HepG2 (cell line): ENCODE measurements around the gene POGLUT2. TPM values are rescaled to one million over a fixed set of nuclear protein-coding genes. Genes with fewer than 3 reads are reported as not detected.

Experiments
- GATAD2A ChIP-seq: IDR thresholded peaks from 2 replicates; pipeline ENCODE4 v1.6.1; 2016
- GLI4 ChIP-seq: sonication (generic); formaldehyde crosslinking; IDR thresholded peaks from 2 replicates; pipeline ENCODE4 v1.5.1; 2020; ENCODE audit warnings: missing genetic modification reagents, mild to moderate bottlenecking, moderate library complexity, borderline replicate concordance
- KDM3A ChIP-seq: IDR thresholded peaks from 2 replicates; pipeline ENCODE4 v1.6.1; 2018; ENCODE audit warnings: low read depth, missing compliant biosample characterization
- NCOR1 ChIP-seq: fragments of 200-600 bp; sonication (generic); IDR thresholded peaks from 2 replicates; pipeline ENCODE4 v1.7.0; 2017; ENCODE audit warnings: antibody characterized with exemption, low read length, borderline replicate concordance
- TARDBP ChIP-seq: sonication (generic); formaldehyde crosslinking; IDR thresholded peaks from 2 replicates; pipeline ENCODE4 v1.8.0; 2022; ENCODE audit warnings: mild to moderate bottlenecking, missing genetic modification reagents
- ZFX ChIP-seq: sonication (generic); formaldehyde crosslinking; IDR thresholded peaks from 2 replicates; pipeline ENCODE4 v1.4.0; 2020; ENCODE audit warnings: mild to moderate bottlenecking, low read depth, missing genetic modification reagents, moderate library complexity
- ZNF496 ChIP-seq: sonication (generic); formaldehyde crosslinking; IDR thresholded peaks from 2 replicates; pipeline ENCODE4 v1.8.1; 2023; ENCODE audit warnings: mild to moderate bottlenecking, moderate library complexity, missing genetic modification reagents; ENCODE audit not compliant: insufficient replicate concordance
- ZNF816 ChIP-seq: sonication (generic); formaldehyde crosslinking; IDR thresholded peaks from 2 replicates; pipeline ENCODE4 v1.8.0; 2022; ENCODE audit warnings: missing genetic modification reagents, mild to moderate bottlenecking, borderline replicate concordance
- polyA plus RNA-seq, 8 experiments: library from polyadenylated mRNA; depleted of rRNA in 3 of 8; stranded (reverse) in 7 of 8; unstranded in 1 of 8; fragments of >200 nt; fragmentation: Illumina TruSeq in 4 of 8; extraction: Trizol in 4 of 8; gene quantifications; 2 replicates each; pipeline versions ENCODE4 v1.2.1 to v1.2.3, GENCODE V29; 2011 to 2016; ENCODE audit warnings: low read depth in 4 of 8, missing spikeins in 1 of 8, mixed read lengths in 1 of 8; ENCODE audit not compliant: insufficient read depth in 1 of 8
- total RNA-seq, 5 experiments: library from RNA; depleted of rRNA; stranded (reverse); fragments of >200 nt; fragmentation: Illumina TruSeq; extraction: Trizol; gene quantifications; 2 replicates each; pipeline ENCODE4 v1.2.3, GENCODE V29; 2016; ENCODE audit warnings: low read depth in 1 of 5
- TF ChIP-seq, protein P1 (sequence below): IDR thresholded peaks from 2 replicates; pipeline ENCODE4 v1.6.1; 2016; ENCODE audit warnings: mild to moderate bottlenecking
- TF ChIP-seq, protein P2 (sequence below): sonication (generic); formaldehyde crosslinking; IDR thresholded peaks from 2 replicates; pipeline ENCODE4 v1.8.0; 2022; ENCODE audit warnings: missing genetic modification reagents, mild to moderate bottlenecking, inconsistent platforms, borderline replicate concordance
- TF ChIP-seq, protein P3 (sequence below): IDR thresholded peaks from 2 replicates; pipeline ENCODE4 v1.6.1; 2018; ENCODE audit warnings: missing genetic modification reagents

POGLUT2 gene
- total and polyA plus RNA-seq, 2 of the 13 experiments (the other 11 are each of a cell fraction or from before 2014, with no cell fraction given), result 18.0 to 26.1 TPM

DNA sequence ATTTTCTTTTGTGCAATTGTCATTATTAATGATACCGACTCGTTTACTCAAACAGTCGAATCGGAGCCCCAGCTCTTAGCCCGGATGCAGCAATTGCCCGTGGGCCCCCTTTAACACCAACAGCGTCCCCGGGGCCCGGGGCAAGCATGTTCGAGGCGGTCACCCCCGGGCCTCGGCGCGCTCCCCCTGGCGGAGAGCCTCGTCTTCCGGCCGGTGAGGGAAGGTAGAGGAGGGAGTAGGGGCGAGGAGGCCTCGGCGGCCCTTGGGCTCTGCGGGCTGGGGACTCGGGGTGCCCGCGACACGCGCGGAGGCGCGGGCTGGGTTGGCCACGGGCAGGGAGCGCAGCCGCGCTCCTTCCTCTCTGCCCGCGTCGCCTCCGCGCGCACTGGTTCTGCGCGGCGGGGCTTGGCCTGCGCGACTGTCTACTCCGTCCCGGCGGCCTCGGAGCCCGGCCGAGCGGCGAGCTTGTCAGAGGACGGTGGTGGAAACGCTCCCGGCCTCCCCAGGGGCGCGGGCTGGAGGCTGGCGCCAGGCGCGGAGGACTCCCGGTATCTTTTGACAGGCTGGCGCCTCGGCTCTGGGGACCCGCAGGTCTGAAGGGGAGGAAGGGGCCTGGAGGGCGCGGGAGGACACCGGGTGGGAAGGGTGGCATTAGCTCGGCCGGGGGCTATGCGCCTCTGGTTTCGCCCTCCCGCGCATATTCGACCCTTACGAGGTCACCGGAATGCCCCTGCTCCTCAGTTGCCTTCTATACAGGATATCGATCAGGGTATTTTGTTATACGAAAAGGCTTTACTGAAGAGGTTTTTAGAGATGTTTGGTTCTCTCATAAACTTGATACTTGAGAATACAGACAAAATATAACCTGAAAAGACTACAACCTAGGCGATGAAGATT lies 1.6 kb upstream of the POGLUT2 start (continued):
- TF ChIP-seq, protein P1, sequence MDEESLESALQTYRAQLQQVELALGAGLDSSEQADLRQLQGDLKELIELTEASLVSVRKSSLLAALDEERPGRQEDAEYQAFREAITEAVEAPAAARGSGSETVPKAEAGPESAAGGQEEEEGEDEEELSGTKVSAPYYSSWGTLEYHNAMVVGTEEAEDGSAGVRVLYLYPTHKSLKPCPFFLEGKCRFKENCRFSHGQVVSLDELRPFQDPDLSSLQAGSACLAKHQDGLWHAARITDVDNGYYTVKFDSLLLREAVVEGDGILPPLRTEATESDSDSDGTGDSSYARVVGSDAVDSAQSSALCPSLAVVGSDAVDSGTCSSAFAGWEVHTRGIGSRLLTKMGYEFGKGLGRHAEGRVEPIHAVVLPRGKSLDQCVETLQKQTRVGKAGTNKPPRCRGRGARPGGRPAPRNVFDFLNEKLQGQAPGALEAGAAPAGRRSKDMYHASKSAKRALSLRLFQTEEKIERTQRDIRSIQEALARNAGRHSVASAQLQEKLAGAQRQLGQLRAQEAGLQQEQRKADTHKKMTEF (CRISPR knock-in tag), result peak; percentile 66; the same call in 1 of the 2 replicates
- TF ChIP-seq ZNF496 (no peak), ZNF816 (CRISPR knock-in tag) (peak; percentile 12; the same call in 1 of the 2 replicates), KDM3A (CRISPR knock-in tag) (peak; percentile 4; the same call in 1 of the 2 replicates), NCOR1 (no peak), GLI4 (CRISPR knock-in tag) (peak; percentile 83; the same call in 1 of the 2 replicates), ZFX (peak; percentile 98), GATAD2A (CRISPR knock-in tag) (0 out of 2 replicates have a peak, but pooled peaks have one; percentile 21), TARDBP (CRISPR knock-in tag) (0 out of 2 replicates have a peak, but pooled peaks have one; percentile 53)
- TF ChIP-seq, protein P2, sequence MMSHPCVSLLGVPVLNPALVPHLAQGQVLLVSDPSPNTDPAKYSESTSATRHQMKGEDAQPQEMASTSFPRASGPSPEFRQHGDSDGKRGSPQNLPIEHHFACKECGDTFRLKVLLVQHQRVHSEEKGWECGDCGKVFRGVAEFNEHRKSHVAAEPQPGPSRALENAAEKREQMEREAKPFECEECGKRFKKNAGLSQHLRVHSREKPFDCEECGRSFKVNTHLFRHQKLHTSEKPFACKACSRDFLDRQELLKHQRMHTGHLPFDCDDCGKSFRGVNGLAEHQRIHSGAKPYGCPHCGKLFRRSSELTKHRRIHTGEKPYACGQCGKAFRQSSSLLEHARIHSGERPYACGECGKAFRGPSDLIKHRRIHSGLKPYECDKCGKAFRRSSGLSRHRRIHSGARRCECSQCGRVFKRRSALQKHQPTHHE (CRISPR knock-in tag), result 0 out of 2 replicates have a peak, but pooled peaks have one; percentile 38
- TF ChIP-seq, protein P3, sequence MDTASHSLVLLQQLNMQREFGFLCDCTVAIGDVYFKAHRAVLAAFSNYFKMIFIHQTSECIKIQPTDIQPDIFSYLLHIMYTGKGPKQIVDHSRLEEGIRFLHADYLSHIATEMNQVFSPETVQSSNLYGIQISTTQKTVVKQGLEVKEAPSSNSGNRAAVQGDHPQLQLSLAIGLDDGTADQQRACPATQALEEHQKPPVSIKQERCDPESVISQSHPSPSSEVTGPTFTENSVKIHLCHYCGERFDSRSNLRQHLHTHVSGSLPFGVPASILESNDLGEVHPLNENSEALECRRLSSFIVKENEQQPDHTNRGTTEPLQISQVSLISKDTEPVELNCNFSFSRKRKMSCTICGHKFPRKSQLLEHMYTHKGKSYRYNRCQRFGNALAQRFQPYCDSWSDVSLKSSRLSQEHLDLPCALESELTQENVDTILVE (CRISPR knock-in tag), result peak; percentile 39
